HG02623 (cell line): ENCODE measurements around the gene PANX1.

Source experiments
- ATAC-seq: cut with Tn5 transposase; IDR thresholded peaks from one replicate; pipeline ENCODE4 v1.9.1; 2021; ENCODE audit warnings: moderate library complexity; ENCODE audit not compliant: unreplicated experiment

The PANX1 gene

DNA sequence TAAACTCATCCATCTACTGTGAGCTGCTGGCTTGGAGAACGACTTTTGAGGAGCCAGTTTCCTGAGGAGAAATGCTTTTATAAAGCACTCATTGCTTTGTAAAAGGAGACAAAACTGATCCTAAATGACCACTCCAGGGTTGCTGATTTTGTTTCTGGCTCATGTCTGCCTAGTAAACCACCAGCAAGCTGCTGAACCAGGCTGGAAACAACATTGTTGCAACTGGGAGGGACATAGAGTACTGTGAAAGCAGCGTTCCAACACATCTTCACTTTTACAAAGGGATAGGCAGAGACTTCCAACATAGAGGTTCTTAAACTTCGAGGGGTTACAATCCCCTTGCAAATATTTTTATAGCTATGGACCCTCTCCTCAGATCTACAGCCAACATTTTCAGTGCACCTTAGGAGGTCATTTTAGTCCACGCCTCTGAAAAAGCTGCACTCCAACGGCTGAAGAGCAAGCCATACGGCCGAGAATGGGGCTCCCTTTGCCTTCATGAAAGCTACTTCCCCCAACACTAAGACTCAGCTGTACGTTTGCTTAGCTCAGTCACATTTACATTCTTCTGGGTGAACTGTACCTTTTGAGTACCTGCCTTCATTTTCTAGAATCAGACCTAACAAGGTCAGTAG is 54.7 kb downstream of the PANX1 start:
- ATAC-seq: no peak

DNA sequence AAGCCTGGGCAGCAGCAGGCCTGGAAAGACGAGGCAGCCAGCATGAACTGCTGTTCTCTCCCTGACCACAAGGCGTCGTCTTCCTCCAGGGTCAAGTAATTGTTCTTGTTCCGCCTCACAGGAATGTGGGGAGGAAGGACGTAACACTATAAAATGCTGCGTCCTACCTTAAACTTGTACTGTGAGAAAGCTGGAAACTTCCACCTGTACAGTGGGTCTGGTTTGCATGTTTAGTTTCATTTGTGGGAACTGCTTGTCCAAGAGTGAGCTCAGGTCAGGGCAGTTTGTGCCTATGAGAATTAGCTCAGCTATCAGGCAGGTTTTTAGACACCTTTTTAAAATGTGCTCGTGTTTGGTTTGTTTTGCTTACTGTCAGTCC is 55.2 kb downstream of the PANX1 start:
- ATAC-seq: peak; percentile 77

DNA sequence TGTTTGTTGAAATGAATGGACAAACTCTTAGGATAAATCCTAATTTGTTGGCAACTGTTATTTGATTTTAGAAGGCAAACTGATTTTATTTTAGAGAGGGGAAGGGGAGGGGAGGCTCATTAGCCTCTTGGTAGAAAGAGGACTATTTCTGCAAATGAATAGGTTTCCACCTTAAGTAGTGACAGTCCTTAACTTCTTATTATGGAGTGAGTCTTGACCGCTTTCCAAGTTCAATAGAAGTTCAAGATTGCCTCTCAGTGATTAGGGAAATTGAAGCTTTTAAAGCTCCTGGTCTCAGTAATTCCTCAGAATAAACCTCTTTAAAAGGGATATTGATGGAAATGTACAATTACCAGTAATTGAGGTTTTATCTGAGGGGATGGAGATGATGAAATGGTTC is 55.7 kb downstream of the PANX1 start:
- no peak for ATAC-seq

DNA sequence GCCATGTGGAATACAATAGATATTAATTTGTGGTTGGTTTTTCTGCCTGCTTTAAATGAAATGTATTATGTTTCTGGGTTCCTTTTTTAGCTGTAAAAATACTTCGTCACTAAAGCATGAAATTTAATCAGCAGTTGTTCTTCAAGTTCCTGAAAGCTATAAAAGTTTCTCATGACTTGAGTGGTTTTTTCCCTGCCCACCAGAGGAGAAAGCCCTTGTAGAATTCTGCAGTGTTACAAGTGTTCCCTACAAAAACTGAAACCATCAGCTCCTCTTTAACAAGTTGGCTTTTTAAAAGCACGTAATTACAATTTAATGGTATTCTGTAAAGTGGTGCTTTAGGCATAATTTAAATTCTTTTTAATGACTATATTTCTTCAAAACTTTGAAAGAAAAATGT is 56.2 kb downstream of the PANX1 start:
- ATAC-seq: no peak

DNA sequence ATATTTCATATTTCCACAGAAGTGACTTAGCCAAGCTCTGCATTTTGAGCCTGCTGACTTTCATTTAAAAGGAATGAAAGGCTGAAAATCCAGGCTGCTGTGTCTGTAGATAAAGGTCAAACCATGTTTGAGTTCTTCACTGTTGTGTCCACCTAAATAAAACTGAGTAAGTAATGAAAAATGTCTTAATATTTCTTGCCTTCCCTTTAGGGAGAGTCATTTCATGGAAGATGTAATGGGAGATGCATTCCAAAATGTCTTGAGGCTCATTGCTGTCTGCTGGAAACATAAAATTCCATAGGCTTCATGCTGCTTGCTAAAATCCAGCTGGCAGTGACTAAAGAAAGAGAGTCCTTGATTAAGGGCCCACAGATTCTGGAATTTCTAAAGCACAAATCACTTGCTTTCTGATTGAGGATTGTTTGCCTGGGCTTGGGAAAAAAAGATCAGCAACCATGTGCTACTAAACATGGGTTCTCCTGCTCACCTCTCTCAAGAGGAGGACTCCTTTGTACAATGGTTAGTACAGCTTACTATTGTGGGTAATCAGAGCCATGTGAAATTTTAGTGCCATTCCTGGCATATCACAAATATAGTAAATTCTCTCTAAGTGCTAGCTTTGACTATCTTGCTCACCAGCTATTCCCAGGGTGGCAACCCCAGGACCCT is 56.9 kb downstream of the PANX1 start:
- ATAC-seq: no peak

DNA sequence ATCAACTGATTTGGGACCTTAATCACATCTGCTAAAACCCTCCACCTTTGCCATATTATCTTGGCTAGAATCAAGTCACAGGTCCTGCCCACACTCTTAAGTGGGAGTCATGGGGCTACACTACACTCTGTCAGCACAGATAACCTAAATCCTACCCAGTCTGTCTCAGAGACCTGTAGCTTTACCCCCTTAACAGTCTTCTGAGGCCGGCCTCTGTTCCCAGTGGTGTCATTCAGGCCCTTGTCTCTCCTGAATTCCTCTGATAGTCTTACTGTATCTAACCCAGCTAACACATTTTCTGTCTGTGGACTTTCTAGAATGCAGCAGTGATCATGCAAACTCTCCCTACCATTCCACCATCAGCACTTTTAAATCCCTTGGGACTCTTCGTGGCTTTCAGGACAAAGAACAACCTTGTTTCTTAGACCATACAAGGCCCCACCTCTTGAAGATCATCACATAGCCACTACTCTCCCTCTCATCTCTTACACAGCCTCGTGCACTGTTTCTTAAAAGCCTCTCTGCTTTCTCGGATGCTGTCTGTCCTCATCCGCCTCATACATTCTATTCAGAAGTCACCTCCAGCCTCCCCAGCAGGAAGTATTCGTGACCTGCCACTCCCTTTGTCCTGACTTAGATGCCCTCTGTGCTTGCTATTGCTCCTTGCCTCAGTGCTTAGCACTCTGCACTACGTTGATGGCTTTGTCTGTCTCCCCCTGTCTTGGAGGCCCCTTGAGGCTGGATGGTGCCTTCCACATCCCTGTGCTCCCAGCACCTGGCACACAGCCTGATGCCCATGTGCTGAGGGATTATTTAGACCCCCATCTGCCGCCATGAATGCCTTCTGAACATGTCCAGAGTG is 57.9 kb downstream of the PANX1 start:
- ATAC-seq: no peak

DNA sequence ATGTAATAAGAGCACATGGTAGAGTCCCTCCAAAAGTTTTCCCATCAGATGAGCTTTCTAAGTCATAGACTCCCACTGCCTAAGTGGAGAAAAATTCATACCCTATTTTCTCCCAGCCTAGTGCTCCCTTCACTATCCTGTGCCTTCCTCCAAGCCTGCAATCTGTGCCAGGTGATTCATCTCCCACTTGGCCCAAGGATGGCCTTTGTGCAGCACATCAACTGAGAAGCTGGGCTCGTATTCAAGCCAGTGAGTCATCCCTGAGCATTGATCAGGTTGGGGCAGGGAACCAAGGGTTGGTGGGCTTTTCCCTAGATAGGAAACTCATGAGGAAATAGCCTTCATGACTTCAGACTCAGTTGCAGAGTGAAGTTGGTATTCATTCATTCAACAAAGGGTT is 64.6 kb downstream of the PANX1 start:
- no peak for ATAC-seq

DNA sequence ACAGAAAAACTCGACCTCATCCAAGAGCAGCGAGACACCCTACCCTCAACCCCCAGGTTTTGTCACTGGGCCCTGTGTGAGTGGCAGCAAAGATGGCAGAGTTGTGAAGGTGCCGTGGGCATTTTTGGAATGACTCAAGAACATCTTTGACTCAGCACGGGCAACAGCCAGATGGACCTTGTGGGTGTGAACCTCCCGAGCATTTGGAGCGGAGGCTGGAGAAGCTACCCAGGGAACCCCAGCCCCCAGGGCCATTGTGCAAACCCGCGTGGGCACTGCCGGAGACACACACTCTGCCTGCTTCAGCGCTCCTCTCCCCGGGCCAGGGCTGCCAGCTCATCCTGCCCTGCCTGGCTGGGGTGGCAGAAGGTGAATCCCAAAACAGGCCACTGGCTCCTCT is 66.1 kb downstream of the PANX1 start:
- no peak for ATAC-seq

DNA sequence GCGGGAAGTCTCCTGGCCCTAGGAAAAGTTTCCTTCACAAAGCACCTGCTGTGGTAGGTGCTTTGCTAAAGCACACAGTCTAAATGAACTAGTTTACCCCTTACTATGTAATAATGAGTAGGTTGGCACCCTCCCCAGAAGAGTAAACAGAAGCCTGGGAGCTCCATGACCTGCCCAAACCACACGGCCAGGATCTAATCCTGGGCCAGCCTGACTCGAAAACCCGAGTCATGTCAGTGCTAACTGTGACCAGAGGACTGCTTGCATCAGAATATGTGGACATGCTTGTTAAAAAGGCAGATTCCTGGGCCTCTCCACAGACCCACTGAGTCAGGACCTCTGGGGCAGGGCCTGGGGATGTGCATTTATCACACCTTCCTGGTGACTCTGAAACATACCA is 67.7 kb downstream of the PANX1 start:
- ATAC-seq: no peak

DNA sequence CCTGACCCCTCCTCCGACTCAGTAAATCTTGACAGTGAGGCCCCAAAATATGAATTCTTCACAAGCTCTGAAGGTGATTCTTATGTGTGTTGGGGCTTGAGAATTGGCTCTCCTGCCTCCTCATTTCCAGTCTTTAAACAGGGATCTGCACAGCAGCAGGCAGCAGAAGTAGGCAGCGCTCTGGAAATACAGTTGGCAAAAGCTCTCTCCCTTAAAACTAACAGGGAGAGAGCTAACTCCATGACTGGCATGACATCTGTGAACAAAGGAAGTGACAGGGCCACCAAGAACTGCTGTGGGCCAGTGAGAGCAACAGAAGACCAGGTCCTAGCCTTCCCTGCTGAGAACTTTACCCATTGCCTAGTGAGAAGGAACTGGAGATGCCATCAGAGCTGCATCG is 70.1 kb downstream of the PANX1 start:
- ATAC-seq: no peak

DNA sequence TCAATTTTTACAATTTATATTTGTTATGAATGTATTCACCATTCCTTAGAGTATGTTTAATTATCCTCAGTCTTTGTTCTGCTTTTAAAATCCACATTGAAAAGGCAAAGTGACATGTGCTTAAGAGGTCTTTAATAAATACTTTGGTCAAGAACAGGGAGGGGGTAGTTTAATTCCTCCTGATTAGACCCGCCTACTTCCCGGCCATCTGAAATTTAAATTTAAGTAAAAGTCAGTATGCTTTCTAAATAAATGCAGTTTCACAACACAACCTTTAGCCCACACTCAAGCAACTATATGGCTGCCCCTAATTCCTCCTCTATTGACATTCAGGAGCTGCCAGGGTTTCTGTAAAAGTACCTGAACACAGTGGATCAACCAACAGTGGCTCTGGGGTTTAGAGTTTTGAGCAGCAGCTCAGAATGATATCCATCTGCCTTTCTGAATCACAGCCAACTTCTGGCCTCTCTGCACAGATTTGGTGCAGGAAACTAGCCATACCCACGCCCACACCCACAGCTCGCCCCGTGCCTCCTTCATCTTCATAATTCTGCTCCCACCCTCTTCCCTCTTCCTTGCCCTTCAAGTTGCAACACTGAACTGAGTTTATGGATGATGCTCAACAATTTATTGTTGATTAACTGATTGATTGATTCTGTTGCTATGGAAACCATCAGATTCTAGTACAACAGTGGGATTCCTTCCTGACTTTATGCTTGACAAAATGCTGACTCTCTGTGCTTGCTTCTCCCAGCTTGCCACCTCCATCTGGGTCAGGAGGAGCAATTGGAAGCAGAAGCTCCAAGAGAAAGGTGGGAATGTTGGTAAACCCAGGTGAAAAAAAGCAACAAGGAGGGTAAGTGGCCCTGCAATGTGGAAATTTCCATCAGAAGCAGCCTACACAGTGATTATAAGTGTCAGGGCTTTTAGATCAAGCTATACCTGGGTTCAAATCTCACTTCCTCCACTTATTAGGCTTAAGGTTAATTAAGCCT is 70.8 kb downstream of the PANX1 start:
- ATAC-seq: no peak

DNA sequence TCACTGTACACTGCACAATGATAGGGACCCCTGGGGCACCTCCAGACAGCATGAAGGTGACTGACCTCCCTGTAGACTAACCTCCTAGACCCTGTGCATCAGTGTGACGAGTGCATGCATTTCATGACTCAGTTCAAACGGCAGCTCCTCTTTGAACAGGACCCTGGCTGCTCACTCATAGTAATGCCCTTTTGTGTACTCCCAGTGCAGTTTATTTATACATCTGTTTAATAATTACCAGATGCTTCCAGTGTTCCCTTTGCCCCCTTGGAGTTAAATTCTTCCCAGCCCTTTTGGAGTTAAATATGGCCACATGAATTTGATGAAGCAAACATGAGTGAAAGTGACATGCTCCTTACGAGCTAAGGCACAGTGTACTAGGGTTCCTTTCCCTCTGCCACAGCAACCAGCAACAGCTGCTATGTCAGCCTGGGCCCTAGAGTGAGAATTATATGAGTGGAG is 72.4 kb downstream of the PANX1 start:
- no peak for ATAC-seq

DNA sequence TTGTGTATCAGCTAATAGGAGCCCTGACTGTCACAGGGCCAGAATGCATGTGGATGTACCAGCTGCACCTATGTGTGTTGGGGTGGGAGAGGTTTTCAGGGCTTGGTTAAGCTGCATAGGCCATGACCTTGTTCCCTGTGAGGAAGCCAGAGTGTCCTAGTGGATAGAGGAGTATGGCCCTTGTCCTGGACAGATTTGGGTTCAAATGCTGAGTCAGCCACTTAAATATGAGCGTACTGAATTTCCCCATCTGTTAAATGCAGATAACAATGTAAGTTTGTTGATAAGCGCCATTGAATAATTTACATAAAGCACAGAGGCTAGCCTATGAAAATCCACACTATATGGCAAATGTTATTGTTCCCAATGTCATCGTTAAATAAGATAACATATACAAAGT is 74.4 kb downstream of the PANX1 start:
- no peak for ATAC-seq

DNA sequence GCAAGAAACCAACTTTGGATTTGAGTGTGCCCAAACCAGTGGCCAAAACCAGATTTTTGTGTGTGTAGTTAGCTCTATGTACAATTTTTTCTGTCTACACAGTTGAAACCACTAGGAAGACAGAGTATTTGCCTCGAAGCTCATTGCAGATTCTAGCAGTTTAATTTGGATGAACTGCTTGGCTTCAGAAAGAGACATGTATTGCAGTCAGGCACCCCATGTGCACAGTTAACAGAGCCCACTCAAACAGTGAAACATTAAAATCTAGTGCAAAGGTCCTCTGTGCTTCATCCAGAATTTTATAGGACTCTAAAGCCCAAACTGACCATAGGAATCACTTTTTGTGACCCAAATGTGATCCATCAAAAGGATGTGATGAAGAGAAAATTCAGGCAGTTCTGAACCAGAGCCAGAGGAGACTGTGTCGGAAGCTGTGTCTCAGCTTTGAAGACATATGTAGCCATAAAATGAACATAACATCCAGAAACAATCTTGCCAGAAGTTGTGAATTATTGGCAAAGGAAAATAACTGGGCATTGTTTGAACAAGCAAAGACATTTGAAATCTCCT is 82.7 kb downstream of the PANX1 start:
- ATAC-seq: no peak

DNA sequence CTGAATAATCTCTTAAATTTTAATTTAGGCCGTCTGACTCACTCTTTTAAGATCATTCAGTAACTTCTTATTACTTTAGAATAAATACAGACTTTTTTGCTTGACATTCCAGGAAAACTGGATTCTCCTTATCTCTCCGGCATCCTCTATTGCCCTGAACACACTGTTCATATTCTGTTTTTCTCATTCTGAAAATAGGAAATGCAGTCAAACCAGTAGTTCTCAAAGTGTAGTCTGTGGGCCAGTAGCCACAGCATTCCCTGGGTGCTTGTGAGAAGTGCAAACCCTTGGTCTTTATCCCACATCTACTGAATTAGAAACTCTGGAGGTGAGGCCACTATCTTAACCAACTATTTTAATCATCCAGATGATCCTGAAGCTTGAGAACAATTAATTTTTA is 84.3 kb downstream of the PANX1 start:
- ATAC-seq: no peak

DNA sequence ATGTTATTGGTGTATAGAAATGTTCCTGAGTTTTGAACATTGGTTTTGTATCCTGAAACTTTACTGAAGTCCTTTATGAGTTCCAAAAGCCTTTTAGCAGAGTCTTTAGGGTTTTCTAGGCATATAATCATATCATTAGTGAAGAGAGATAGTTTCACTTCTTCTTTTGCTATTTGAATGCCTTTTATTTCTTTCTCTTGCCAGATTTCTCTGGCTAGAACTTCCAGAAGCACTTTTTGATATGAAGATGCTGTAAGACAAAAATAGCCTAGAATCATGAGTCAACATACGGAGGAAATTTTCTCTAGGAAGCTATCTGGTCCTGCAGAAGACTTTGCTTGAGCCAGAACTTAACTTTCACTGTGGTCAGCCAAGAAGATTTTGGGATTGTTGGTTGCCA is 89.1 kb downstream of the PANX1 start:
- ATAC-seq: no peak

DNA sequence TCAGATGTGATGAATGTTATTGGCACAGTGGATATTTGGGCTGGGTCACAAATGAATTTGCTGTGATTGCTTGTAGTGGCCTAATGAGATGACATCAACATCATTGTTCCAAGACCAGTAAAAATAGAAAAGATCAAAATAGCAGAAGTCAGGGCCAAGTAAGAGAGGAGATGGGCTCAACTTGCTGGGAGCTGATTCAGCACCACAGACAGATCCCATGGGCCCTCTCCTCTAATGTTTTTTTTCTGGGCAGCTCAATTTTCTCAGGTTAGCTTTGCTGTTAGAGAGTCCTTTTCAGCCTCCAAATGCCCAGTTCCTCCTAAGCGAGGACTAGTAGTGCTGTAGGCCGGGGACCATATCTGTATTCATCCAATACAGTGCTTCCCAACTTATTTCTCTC is 89.7 kb downstream of the PANX1 start:
- ATAC-seq: no peak

DNA sequence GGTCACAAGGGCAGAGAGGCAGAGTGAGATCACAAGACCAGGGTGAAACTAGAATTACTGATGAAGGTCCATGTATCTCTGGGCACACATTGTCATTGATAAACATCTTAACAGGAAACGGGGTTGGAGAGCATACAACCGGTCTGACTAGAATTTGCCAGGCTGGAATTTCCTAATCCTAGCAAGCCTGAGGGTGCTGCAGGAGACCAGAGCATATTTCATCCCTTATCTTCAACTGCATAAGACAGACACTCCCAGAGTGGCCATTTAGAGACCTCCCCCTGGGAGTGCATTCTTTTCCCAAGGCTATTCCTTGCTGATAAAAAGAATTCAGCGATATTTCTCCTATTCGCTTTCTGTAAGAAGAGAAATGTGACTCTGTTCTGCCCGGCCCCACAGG is 91.1 kb downstream of the PANX1 start:
- no peak for ATAC-seq

DNA sequence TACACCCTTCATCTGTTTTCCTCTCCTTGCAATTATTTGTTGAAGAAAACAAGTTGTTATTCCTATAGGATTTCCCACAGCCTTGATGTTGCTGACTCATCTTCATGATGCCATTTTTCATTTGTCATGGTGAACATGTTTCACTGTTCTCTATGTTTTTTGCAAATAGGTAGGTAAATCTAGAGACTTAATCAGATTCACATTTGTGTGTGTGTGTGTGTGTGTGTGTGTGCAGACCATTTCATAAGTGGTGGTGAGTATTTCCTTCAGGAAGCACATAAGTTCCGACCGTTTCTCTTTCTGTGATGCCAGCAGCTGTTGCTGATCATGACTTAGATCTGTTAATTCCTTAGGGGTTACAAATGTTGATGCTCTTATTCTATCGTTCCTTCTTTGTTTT is 95.4 kb downstream of the PANX1 start:
- ATAC-seq: no peak
